OCI-LY1 (cell line): ENCODE results near the gene THBS4.

Experiments
- H2AFZ ChIP-seq: fragments of 200-600 bp; sonication (generic), shearing (Covaris generic); 2 replicates; pipeline ENCODE4 v1.6.0; 2014; ENCODE audit warnings: antibody characterized with exemption, mild to moderate bottlenecking, low read length
- H3F3A ChIP-seq: fragments of 200-600 bp; sonication (generic), shearing (Covaris generic); 2 replicates; pipeline ENCODE4 v1.6.0; 2014; ENCODE audit warnings: mild to moderate bottlenecking, antibody characterized with exemption, low read length, moderate library complexity; ENCODE audit not compliant: insufficient read depth
- H3K27ac ChIP-seq: fragments of 200-600 bp; sonication (generic); 2 replicates; pipeline ENCODE4 v1.5.1; 2014; ENCODE audit warnings: low read length, mixed run types, mild to moderate bottlenecking, low read depth; ENCODE audit not compliant: poor library complexity, severe bottlenecking
- H3K27me3 ChIP-seq: fragments of 200-600 bp; sonication (generic); 2 replicates; pipeline ENCODE4 v1.6.0; 2014; ENCODE audit warnings: antibody characterized with exemption, mild to moderate bottlenecking, low read length, moderate library complexity; ENCODE audit not compliant: insufficient read depth
- H3K36me3 ChIP-seq: fragments of 200-600 bp; sonication (generic); 2 replicates; pipeline ENCODE4 v1.6.1; 2014; ENCODE audit warnings: mild to moderate bottlenecking, antibody characterized with exemption, low read length, moderate library complexity, mixed read lengths; ENCODE audit not compliant: insufficient read depth
- H3K4me1 ChIP-seq: fragments of 200-600 bp; sonication (generic); 2 replicates; pipeline ENCODE4 v1.5.1; 2014; ENCODE audit warnings: mild to moderate bottlenecking, low read length, moderate library complexity; ENCODE audit not compliant: insufficient read depth, severe bottlenecking
- H3K4me2 ChIP-seq: fragments of 200-600 bp; sonication (generic), shearing (Covaris generic); 2 replicates; pipeline ENCODE4 v1.6.1; 2014; ENCODE audit warnings: low read length
- H3K4me3 ChIP-seq: fragments of 200-600 bp; sonication (generic); 2 replicates; pipeline ENCODE4 v1.5.1; 2014; ENCODE audit warnings: low read length, low read depth, mild to moderate bottlenecking, mixed read lengths; ENCODE audit not compliant: poor library complexity, severe bottlenecking
- H3K79me2 ChIP-seq: fragments of 200-600 bp; shearing (Covaris generic); 2 replicates; pipeline ENCODE4 v1.6.1; 2016; ENCODE audit warnings: mixed run types, low read length, mixed read lengths; ENCODE audit not compliant: insufficient read depth
- H3K9ac ChIP-seq: fragments of 200-600 bp; sonication (generic), shearing (Covaris generic); 2 replicates; pipeline ENCODE4 v1.6.1; 2014; ENCODE audit warnings: mild to moderate bottlenecking, low read length, mixed read lengths
- H3K9me2 ChIP-seq: fragments of 200-600 bp; sonication (generic), shearing (Covaris generic); 2 replicates; pipeline ENCODE4 v1.6.1; 2014; ENCODE audit warnings: low read depth, mild to moderate bottlenecking, low read length, mixed read lengths
- H3K9me3 ChIP-seq: fragments of 200-600 bp; shearing (Covaris generic); 2 replicates; pipeline ENCODE4 v1.6.1; 2014; ENCODE audit warnings: low read length, mixed read lengths
- H4K20me1 ChIP-seq: fragments of 200-600 bp; sonication (generic), shearing (Covaris generic); 2 replicates; pipeline ENCODE4 v1.6.0; 2016; ENCODE audit warnings: mild to moderate bottlenecking, low read length; ENCODE audit not compliant: insufficient read depth
- CTCF ChIP-seq: fragments of 200-600 bp; sonication (generic), shearing (Covaris generic); IDR thresholded peaks from 2 replicates; pipeline ENCODE4 v1.5.1; 2017; ENCODE audit warnings: mild to moderate bottlenecking, antibody characterized with exemption, low read length, moderate library complexity, mixed read lengths
- EZH2 ChIP-seq: fragments of 200-600 bp; sonication (generic), shearing (Covaris generic); IDR thresholded peaks from 2 replicates; pipeline ENCODE4 v1.8.0; 2017; ENCODE audit warnings: borderline replicate concordance, mixed run types, mild to moderate bottlenecking, antibody characterized with exemption, low read length, moderate library complexity, mixed read lengths

The THBS4 gene

DNA sequence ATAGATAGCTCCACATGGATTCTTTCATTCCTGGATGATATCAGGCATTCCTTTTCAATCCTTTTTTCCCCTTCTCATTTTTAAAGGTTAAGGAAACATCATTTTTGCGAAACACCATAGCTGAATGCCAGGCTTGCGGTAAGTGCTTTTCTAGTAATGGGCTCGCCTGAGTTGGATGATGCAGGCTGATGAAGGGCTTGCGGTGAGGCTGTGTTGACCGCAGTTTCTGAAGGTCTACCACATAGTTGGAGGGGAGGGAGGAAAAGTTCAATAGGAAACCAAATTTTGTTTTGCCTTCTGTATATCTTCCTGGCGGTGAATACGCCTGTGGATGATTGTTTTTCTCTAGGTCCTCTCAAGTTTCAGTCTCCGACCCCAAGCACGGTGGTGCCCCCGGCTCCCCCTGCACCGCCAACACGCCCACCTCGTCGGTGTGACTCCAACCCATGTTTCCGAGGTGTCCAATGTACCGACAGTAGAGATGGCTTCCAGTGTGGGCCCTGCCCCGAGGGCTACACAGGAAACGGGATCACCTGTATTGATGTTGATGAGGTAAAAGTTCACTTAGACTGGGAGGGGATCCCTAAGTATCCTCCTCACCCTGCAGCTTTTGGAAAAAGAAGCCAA lies 24.3 kb downstream of the THBS4 start:
- Histone ChIP-seq H3K36me3 (no peaks in the 10 kb centered on the region), H3K4me1 (no peaks in the 10 kb centered on the region), H3K9ac (no peak overlapping the region), H3F3A (no peaks in the 10 kb centered on the region), H3K27ac (no peak overlapping the region), H3K9me3 (no peaks in the 10 kb centered on the region), H2AFZ (no peak overlapping the region), H3K9me2 (no peaks in the 10 kb centered on the region), H3K79me2 (no peaks in the 10 kb centered on the region), H4K20me1 (no peaks in the 10 kb centered on the region), H3K4me3 (no peak overlapping the region), H3K27me3 (0 out of 2 replicates have a peak, but pooled peaks cover 3% of the 10 kb centered on the region), H3K4me2 (no peak overlapping the region)
- no peak for TF ChIP-seq CTCF
- TF ChIP-seq EZH2: no peak

DNA sequence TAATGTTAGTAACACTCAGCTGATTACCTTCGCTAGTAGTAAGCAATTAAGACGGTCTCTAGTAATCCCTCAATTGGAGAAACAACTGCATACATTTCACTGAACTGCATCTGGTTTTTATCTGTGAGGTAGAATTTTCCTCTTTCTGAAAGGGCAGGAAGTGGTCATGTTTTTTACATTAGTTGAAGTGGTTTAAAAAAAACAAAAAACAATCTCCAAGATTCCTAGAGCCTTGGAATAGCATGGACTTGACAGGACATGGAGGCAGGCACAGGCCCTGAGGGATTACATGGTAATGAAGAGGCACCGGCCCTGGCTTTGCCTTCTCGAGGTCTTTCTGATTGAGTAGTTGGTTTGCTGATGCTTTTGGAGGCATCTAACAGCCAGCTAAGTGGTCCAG lies 25.8 kb downstream of the THBS4 start:
- H3K9me3 ChIP-seq: no peaks in the 10 kb centered on the region
- no peaks in the 10 kb centered on the region for H3K36me3 ChIP-seq
- no peaks in the 10 kb centered on the region for H4K20me1 ChIP-seq
- no peak overlapping the region for H3K4me2 ChIP-seq
- no peaks in the 10 kb centered on the region for H3K9me2 ChIP-seq
- H3K27me3 ChIP-seq: 0 out of 2 replicates have a peak, but pooled peaks cover 3% of the 10 kb centered on the region
- no peak overlapping the region for H3K27ac ChIP-seq
- TF ChIP-seq EZH2: no peak
- no peak for TF ChIP-seq CTCF
- no peak overlapping the region for H2AFZ ChIP-seq
- H3K79me2 ChIP-seq: no peaks in the 10 kb centered on the region
- H3K9ac ChIP-seq: no peak overlapping the region
- no peaks in the 10 kb centered on the region for H3F3A ChIP-seq
- no peaks in the 10 kb centered on the region for H3K4me1 ChIP-seq
- H3K4me3 ChIP-seq: no peak overlapping the region

DNA sequence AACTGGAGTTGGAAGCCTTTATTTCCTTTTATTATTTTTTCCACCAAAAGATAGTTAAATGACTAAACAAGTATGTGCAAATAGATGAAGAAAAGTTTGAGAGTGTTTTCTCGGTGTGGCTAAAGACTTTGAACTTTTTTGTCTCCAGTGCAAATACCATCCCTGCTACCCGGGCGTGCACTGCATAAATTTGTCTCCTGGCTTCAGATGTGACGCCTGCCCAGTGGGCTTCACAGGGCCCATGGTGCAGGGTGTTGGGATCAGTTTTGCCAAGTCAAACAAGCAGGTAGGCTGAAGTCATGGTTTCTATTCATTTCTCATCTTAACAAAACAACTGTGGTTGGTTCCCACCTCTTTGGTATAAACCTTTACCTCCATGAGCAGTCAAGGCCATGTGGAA lies 26.4 kb downstream of the THBS4 start:
- H3K27ac ChIP-seq: no peak overlapping the region
- no peaks in the 10 kb centered on the region for H3K36me3 ChIP-seq
- H3K27me3 ChIP-seq: peaks cover 3% of the 10 kb centered on the region; the same call in 1 of the 2 replicates
- no peaks in the 10 kb centered on the region for H4K20me1 ChIP-seq
- H3K9me3 ChIP-seq: no peaks in the 10 kb centered on the region
- no peak overlapping the region for H3K4me2 ChIP-seq
- H3K4me3 ChIP-seq: no peak overlapping the region
- no peaks in the 10 kb centered on the region for H3K9me2 ChIP-seq
- H3K9ac ChIP-seq: no peak overlapping the region
- no peak overlapping the region for H2AFZ ChIP-seq
- no peaks in the 10 kb centered on the region for H3K79me2 ChIP-seq
- TF ChIP-seq CTCF (no peak), EZH2 (no peak)
- H3K4me1 ChIP-seq: no peaks in the 10 kb centered on the region
- H3F3A ChIP-seq: no peaks in the 10 kb centered on the region
